GM19240 (cell line): ENCODE data around the gene DYRK2.

Source experiments
- DNase-seq: peaks from one replicate; pipeline ENCODE4 v3.0.0; 2011; ENCODE audit warnings: low spot score; ENCODE audit not compliant: insufficient read length

Gene DYRK2

DNA sequence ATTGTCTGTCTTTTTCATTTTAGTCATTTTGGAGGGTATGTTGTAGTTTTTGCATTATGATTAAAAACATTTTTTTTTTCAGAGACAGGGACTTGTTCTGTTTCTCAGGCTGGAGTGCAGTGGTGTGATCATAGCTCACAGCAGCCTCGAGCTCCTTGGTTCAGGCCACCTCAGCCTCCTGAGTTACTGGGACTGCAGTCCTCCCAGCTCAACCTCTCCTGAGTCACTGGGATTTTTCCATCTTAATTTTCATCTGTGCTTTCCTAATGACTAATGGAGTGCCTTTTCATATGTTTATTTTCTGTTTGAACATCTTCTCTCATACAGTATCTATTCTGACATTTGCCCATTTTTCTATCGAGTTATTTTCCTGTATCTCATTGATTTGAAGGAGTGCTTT is 52.6 kb downstream of the DYRK2 start:
- no peak for DNase-seq

DNA sequence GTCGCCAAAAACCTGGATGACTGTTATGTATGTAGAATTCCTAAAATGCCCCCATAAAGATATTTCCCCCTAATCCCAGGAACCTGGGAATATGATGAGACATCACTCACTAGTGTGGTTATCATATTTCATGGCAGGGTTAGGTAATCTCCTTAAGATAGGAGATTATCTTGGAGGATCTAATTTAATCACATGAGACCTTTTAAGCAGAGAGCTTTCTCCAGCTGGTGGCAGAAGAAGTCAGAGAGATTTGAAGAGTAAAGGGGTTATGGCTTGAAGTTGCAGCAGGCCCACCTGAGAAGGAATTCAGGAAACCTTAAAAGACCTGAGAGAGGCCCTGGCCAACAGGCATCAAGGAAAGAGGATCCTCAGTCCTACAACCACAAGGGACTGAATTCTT is 53.6 kb downstream of the DYRK2 start:
- no peak for DNase-seq

DNA sequence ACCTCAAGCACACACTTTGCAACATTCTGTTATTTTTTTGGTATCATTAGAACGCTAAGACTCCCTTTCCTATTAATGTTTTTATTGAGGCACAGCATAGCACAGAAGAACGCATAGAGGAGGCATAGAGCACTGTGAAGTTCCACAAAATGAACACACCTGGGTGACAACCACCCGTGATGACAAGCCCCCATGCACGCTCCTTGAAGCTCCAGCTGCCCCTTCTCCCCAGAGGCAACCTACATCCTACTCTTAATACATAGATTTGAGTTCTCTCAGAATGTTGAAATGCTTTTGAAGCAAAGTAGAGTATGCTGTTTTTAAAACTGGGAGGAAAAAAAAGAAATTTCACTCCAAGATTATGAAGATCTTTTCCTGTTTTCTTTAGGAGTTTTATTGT is 55.5 kb downstream of the DYRK2 start:
- no peak for DNase-seq

DNA sequence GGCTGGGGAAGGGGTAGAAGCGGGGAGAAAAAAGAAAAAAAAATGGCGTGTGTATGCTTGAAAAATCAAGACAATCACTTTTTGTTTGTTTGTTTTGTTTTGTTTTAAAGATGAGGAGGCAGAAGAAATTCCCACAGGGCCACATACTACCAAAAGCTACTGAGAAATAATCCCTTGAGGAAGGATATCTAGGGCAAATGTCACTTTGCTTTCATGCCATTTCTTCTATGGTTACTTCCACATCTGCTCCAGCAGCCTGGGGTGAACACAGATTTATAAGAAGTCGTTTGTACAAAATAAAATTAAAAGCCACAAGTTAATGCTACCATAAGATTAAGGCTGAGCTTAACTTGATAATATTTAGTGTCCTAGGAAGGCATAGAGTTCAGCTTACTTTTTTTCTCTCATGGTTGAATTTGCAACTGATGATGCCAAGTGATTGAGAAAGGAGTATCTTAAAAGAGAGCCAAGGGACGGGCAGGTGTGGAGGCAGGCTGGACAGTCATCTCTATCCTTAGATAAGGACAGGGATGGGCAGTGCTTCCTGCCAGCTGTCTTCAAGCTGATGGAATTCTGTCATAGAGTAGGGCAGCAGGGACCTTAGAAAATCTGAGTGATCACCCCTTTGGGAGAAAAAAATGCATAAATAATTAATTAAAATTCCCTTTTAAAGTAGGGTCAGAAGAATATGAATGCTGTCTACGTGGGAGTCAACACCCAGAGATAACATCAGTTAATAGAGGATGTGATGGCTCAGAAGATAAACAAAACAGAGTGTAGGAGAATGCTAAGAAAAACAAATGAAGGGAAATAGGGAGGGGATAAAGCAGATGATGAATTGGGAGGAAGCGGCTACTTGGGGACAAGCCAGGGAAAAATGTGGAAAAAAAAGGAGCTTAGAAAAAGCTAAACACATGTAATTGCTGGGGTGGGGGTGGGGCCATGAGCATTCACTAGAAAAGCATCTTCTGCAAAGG is 57.1 kb downstream of the DYRK2 start:
- DNase-seq: no peak

DNA sequence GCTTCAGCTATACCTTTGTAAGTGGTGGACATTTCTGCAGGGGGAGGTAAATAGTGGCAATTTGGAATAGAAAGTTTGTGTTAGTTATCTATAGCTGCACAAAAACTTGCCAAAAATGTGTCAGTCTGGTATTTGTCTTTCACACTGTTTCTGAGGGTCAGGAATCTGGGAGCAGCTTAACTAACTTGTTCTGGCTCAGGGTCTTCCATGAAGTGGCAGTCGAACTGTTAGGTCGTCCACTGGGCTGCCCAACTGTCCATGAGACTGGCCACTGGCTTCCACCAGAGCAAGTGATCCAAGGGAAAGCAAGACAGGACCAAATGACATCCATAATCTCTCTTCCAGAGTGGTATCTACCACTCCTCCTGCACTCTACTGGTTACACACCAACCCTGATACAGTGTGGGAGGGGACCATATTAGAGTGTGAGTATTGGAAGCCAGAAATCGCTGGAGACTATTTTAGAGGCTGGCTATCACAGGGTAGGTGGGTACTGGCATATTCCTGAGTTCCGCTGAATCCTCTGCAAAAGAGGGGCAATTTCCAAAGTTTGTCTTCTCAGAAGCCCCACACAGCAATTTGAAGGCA is 60.9 kb downstream of the DYRK2 start:
- no peak for DNase-seq

DNA sequence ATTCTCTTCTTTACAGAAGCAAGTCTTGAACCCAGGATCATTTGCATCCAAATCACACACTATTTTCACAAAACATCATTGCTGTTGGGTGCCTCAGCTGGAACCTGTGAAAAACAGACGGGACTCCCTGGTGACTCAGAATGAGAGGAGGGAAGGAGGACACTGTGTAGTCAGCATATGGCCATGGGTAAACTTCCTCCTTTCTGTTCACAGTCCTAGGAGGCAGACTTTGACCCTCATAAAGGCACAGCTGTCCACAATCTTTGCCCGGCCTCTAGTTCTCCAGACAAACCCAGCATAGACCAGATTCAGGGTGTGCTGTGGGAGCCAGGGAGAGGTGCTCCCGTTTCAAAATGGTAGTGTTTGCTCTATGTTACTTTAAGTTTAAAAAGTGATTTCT is 62.0 kb downstream of the DYRK2 start:
- no peak for DNase-seq

DNA sequence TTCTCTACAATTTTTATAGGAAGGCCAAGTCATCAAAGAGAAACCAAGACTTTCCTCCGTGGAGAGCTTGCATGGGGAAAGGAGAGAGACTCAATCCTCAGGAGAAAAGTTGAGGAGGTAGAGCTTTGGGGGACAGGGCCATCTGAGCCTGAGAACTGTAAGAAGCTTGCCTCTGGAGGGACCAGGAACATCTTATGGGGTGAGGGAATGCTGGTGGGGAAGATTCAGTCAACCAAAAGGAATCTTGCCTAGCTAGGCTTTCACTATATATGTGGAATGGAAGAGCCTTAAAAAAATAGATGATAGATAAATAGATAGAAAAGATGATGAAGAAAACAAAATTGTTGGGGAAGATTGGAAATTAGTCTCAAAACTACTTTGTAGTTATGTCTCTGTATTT is 63.5 kb downstream of the DYRK2 start:
- no peak for DNase-seq

DNA sequence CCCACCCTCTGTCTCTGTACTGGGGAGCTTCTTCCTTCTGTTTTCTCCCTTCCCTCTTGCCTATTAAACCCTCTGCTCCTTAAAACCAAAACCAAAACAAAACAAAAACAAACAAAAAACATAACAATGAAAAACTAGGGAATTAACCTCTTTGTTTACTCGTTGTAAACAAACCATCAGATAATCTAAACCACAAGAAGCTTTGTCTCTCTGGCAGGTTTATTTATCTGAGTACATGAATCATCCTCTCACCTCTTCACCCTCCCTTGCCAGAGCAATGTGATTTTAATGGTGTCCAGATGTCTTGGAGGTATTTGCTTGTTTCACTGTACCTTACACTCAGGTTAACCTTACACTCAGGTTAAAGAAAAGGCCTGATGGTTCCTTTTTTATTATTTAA is 66.1 kb downstream of the DYRK2 start:
- no peak for DNase-seq
